ENCODE data around the gene ECSCR. TPM values are rescaled to one million over a fixed set of nuclear protein-coding genes. Genes with fewer than 3 reads are reported as not detected.

ECSCR gene
- total and polyA plus RNA-seq, 2 of the 8 experiments (the other 6 are each of a cell fraction or from before 2014, with no cell fraction given), result 2.7 to 7.2 TPM

DNA sequence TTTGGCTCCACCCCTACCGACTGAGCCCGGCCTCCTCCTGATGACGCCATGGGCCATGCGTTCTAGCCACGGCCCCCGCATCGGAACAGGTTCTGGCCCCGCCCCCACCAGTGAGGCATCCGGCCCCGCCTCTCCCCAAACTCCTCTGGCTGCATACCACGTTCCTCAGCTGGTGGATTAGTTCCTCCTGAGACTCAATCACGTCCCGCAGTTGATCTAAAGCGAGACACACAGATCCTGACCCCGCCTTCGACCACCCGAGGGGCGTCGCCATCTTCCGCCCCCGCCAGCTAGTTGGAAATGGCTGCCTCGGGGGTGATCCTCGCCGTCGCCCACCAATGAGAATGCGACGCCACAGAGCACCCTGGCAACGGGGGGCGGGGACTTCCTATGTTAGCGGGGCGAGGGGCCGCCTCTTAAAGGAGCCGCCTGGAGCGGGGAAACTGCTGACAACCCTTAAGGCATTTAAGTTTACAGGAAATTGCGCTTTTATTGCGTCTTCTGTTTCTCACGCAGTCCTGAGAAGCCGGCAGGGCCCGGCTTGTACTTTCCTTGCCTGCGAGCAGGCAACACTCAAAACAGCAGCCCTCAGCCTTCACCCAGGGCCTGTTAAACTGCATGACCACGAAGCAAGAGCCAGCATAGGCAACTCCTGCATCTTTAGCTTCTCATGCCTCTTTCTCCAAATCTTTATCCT is 58.6 kb downstream of the ECSCR start, which contains the start of gene SPATA24:
Gene SPATA24, minus strand, starts transcription at position 303 of the 697 bp plus-strand sequence. Its CDS starts 29 bp downstream, at position 274.
- H3K79me2 ChIP-seq (ENCODE audit: control insufficient read depth in 1 of 2, insufficient read depth in 2 of 2, low read length in 2 of 2), result no peaks in the 10 kb centered on the region; a peak in 2 of 4 replicates
- H3K27me3 ChIP-seq (replicated peaks in 1 of 4; ENCODE audit: control insufficient read depth in 3 of 4, extremely low read depth in 1 of 4, insufficient read depth in 3 of 4, low read length in 3 of 4), result 0 out of 7 replicates have a peak, but pooled peaks cover 0 to 4% (median 0%) of the 10 kb centered on the region in 4 experiments
- peak within 1 kb of the TSS; percentile 99 for H2BK5ac ChIP-seq (ENCODE audit: low read depth, low read length)
- H2BK120ac ChIP-seq (replicated peaks; ENCODE audit: low read depth, low read length), result peak within 1 kb of the TSS; percentile 75
- H4K8ac ChIP-seq (ENCODE audit: extremely low read depth, insufficient read depth, low read length), result peak within 1 kb of the TSS; percentile 94; the same call in 1 of the 2 replicates
- H4K5ac ChIP-seq (ENCODE audit: insufficient read length, low read depth, low read length), result peak within 1 kb of the TSS; percentile 100
- peaks cover 0 to 8% (median 4%) of the 10 kb centered on the region in 4 experiments; a peak in 6 of 7 replicates for H3K4me1 ChIP-seq (replicated peaks in 1 of 4; ENCODE audit: control insufficient read depth in 3 of 4, insufficient read depth in 4 of 4, low read length in 3 of 4)
- H3K23me2 ChIP-seq (ENCODE audit: low read depth, low read length), result peaks cover 4% of the 10 kb centered on the region; the same call in 1 of the 2 replicates
- peak within 1 kb of the TSS; percentile 96 for H2BK12ac ChIP-seq (ENCODE audit: low read depth, low read length)
- peak within 1 kb of the TSS; percentile 72 to 84 (median 80) for H3K4me3 ChIP-seq (ENCODE audit: extremely low read depth in 1 of 4, insufficient read depth in 2 of 4, low read depth in 3 of 4, low read length in 4 of 4)
- no peaks in the 10 kb centered on the region for H3K79me1 ChIP-seq (ENCODE audit: low read depth, low read length)
- no peak within 1 kb of the TSS for H3K23ac ChIP-seq (ENCODE audit: insufficient read length)
- no peaks in the 10 kb centered on the region for H3K9me3 ChIP-seq (ENCODE audit: insufficient read depth in 2 of 2, low read depth in 1 of 2, low read length in 1 of 2)
- peak; percentile 87 to 95 for DNase-seq (ENCODE audit: low read depth in 1 of 2, low spot score in 2 of 2)
- peak within 1 kb of the TSS; percentile 94 for H3K27ac ChIP-seq (ENCODE audit: low read depth, low read length)
- H3K9ac ChIP-seq (replicated peaks in 1 of 4; ENCODE audit: extremely low read depth in 1 of 4, low read depth in 3 of 4, low read length in 3 of 4), result peak within 1 kb of the TSS in 3 of 4 experiments; percentile 92 to 97 (median 93); a peak in 6 of 7 replicates
- no peak within 1 kb of the TSS for H3K4ac ChIP-seq (replicated peaks; ENCODE audit: insufficient read length, low read depth, low read length)
- POLR2A ChIA-PET (ENCODE audit: partially characterized antibody), result interaction anchor here (0.6 to 2.8 kb wide), 15 partner anchors 8 to 761 kb away, joined by 3 to 16 read pairs (median 4); partner anchors contain the start of genes DNAJC18 and MATR3
- peaks cover 0 to 1% of the 10 kb centered on the region in 2 experiments for H4K20me1 ChIP-seq (replicated peaks in 1 of 2; ENCODE audit: control insufficient read depth in 1 of 2, insufficient read depth in 2 of 2, low read length in 2 of 2)
- H2BK15ac ChIP-seq (ENCODE audit: low read length), result peak within 1 kb of the TSS; percentile 92; the same call in 1 of the 2 replicates
- peak within 1 kb of the TSS; percentile 91 for H3K56ac ChIP-seq (replicated peaks; ENCODE audit: insufficient read length, low read depth, low read length)
- peak within 1 kb of the TSS; percentile 100 for H3K18ac ChIP-seq (ENCODE audit: extremely low read depth, low read length)
- H4K91ac ChIP-seq (replicated peaks; ENCODE audit: insufficient read length, low read length), result peak within 1 kb of the TSS; percentile 95
- CTCF ChIA-PET (ENCODE audit: partially characterized antibody), result interaction anchor here (2.3 to 2.7 kb wide), 4 partner anchors 7 to 17 kb away, joined by 9 to 16 read pairs (median 15); no protein-coding TSS in a partner anchor
- H2AFZ ChIP-seq (ENCODE audit: low read length), result peak within 1 kb of the TSS; percentile 88
- no peak within 1 kb of the TSS for H2AK5ac ChIP-seq (ENCODE audit: low read depth, low read length)
- H2BK20ac ChIP-seq (ENCODE audit: low read length), result peak within 1 kb of the TSS; percentile 98
- no peak within 1 kb of the TSS for H3K14ac ChIP-seq (ENCODE audit: insufficient read length)
- WGBS, 2 experiments (ENCODE audit: extremely low coverage in 1 of 2, insufficient coverage in 1 of 2, insufficient read length in 1 of 2, insufficient replicate concordance in 2 of 2, low coverage in 1 of 2, low lambda C conversion rate in 2 of 2, missing lambda C conversion rate in 1 of 2), result 4% methylated on average over 40 of the region's 41 CpGs; no CpG with 5 or more reads in 1 of the 2 experiments
- H3K36me3 ChIP-seq (ENCODE audit: control insufficient read depth in 2 of 4, insufficient read depth in 4 of 4, low read length in 3 of 4), result peaks cover 0 to 6% (median 3%) of the 10 kb centered on the region in 4 experiments; a peak in 2 of 8 replicates
- peak within 1 kb of the TSS; percentile 74 to 96 for H3K4me2 ChIP-seq (ENCODE audit: insufficient read depth in 1 of 2, low read depth in 2 of 2, low read length in 2 of 2)
- no peak for FAIRE-seq
- TF ChIP-seq CHD1 (IDR thresholded peaks at IDR 0.05; ENCODE audit: low read depth, low read length) (no peak), POU5F1 (IDR thresholded peaks at IDR 0.05; ENCODE audit: low read depth, low read length) (no peak), CHD2 (IDR thresholded peaks at IDR 0.05; ENCODE audit: low read length) (peak; percentile 22; the same call in 1 of the 2 replicates), TAF7 (optimal IDR thresholded peaks at IDR 0.05; ENCODE audit: borderline replicate concordance, low read depth, low read length) (peak; percentile 42), JUND (IDR thresholded peaks at IDR 0.05; ENCODE audit: low read length) (peak; percentile 22; the same call in 1 of the 2 replicates), YY1 (IDR thresholded peaks at IDR 0.05; ENCODE audit: low read depth, low read length) (peak; percentile 97), SIN3A (conservative IDR thresholded peaks at IDR 0.05 in 1 of 2, IDR thresholded peaks at IDR 0.05 in 1 of 2; ENCODE audit: low read depth in 1 of 2, low read length in 2 of 2) (peak; percentile 40 to 95; a peak in 3 of 4 replicates), ASH2L (IDR thresholded peaks at IDR 0.05; ENCODE audit: low read length) (peak; percentile 86), ZNF274 (IDR thresholded peaks at IDR 0.05; ENCODE audit: borderline replicate concordance, extremely low read depth, low read length) (no peak), POLR2AphosphoS5 (IDR thresholded peaks at IDR 0.05; ENCODE audit: low read depth, low read length) (peak; percentile 86), RAD21 (IDR thresholded peaks at IDR 0.05 in 1 of 2, conservative IDR thresholded peaks at IDR 0.05 in 1 of 2; ENCODE audit: low read depth in 2 of 2, low read length in 2 of 2) (no peak)
